HUDEP-2 (cell line): ENCODE measurements around the gene CD63.
A peak's percentile ranks its signal among the peaks of the same experiment; 100 is the strongest.

Experiments used
- DNase-seq, 76 experiments: peaks; one replicate each; lab custom pipeline; 2025; ENCODE audit not compliant: unreplicated experiment in 76 of 76; lab: John Stamatoyannopoulos, UW

Gene CD63

GRCh38 chr12:55723516-55724225 is 5.1 kb downstream of the CD63 start:
- no peak for DNase-seq

DNA sequence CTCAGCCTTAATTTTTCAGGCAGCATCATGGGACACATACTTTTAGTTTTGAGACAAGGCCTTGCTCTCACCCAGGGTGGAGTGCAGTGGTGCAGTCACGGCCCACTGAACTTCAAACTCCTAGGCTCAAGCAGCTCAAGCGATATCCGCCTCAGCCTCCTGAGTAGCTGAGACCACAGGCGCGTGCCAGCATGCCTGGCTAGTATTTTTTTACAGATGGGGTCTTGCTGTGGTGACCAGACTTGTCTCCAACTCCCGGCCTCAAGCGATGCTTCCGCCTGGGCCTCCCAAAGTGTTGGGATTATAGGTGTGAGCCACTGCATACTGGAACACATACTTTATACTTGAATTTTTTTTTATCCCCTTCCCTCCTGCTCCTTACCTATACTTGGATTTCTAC is 5.9 kb downstream of the CD63 start:
- no peak for DNase-seq

DNA sequence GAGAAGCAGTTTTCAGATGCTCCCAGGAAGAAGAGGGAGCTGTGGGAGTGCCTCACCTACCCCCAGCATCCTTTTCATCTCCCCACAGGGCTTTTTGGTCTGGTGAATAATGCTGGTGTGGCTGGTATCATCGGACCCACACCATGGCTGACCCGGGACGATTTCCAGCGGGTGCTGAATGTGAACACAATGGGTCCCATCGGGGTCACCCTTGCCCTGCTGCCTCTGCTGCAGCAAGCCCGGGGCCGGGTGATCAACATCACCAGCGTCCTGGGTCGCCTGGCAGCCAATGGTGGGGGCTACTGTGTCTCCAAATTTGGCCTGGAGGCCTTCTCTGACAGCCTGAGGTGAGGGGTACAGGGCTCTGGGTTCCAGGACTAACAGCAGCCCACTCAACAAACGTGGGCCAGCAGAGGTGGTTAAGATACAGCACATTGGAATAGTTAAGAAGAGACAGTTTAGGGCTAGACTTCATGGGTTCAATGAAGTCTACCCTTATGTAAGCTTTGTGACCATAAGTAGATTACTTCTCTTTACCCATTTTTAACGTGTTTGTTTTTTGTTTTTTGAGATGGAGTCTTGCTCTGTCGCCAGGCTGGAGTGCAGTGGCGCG is 7.1 kb downstream of the CD63 start:
- DNase-seq, result no peak

- peak in 15 of 76 experiments; percentile 3 to 58 (median 21) for DNase-seq
Measured at GRCh38 chr12:55720894-55721444, 7.8 kb downstream of the CD63 start.

- DNase-seq, result no peak
Measured at GRCh38 chr12:55720071-55720564, 8.7 kb downstream of the CD63 start, which contains the start of gene RDH5. Gene RDH5, plus strand, starts transcription at chr12:55720393. Its CDS starts 792 bp downstream, at chr12:55721185.

GRCh38 chr12:55719371-55719770 is 9.4 kb downstream of the CD63 start:
- DNase-seq, result no peak

DNA sequence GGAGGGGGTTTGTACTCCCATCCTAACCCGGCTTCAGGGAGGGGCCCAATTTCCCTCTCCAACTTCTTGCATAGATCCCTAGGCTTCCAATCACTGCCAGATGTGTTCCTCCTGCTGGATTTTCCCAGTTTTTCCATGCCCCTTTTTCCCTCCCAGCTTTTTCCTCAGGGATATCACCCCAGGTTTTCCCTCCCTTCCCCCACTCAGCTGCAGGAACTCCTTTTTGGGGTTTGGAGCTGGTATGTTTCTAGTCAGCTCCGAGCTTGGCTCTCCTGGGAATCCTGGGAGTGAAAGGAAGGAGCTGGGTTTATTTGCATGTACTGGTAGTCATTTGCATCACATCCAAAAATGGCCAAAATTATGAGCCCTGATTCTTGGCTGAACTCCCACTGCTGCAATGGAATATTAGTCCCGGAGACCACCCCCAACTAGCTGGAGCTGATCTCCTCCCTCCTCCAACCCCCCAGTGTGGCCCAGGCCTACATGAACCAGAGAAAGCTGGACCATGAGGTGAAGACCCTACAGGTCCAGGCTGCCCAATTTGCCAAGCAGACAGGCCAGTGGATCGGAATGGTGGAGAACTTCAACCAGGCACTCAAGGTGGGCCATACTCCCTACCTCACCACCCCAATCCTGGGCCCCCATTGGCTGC is 10.1 kb downstream of the CD63 start:
- no peak for DNase-seq

DNA sequence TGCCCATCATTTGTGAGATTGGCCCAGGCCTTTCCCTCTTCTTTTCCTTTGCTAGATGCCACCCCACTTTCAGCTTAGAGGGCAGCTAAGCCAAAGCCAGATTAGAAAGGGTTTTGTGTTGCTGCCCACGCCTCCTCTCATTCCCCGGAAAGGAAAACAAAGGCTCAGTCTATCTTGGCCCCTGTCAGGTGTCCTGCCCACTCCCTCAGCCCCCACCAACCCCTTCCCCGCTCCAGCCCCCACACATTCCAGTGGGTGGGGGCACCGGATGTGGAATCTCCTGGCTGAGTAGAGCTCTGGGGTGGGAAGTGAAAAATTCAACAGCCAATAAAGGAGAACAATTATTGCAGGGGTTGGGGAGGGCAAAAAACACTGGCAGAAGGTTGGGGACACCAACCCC is 10.8 kb downstream of the CD63 start:
- DNase-seq, result no peak

- peak in 11 of 76 experiments; percentile 3 to 34 (median 13) for DNase-seq
Measured at GRCh38 chr12:55717011-55718007, 11.5 kb downstream of the CD63 start.

DNA sequence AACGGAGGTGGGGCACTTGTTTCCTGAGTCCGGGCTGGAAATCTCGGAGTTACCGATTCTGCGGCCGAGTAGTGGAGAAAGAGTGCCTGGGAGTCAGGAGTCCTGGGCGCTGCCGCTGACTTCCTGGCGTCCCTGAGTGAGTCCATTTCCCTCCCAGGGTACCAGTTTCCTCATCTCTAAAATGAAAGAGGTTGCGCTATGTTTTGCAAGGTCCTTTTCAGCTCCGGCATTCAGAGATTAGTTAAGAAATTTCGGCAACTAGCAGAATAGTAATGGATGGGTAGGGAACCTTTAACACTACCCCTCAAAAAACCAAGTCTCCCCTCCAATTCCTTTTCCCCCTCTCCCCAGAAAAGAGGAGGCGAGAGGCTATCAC is 12.2 kb downstream of the CD63 start:
- no peak for DNase-seq

- peak in 74 of 76 experiments; percentile 40 to 91 (median 82) for DNase-seq
Measured at GRCh38 chr12:55715833-55716581, 12.8 kb downstream of the CD63 start, which contains the start of gene BLOC1S1. Gene BLOC1S1, plus strand, starts transcription at chr12:55716046. Its CDS starts 6 bp downstream, at chr12:55716052.

DNA sequence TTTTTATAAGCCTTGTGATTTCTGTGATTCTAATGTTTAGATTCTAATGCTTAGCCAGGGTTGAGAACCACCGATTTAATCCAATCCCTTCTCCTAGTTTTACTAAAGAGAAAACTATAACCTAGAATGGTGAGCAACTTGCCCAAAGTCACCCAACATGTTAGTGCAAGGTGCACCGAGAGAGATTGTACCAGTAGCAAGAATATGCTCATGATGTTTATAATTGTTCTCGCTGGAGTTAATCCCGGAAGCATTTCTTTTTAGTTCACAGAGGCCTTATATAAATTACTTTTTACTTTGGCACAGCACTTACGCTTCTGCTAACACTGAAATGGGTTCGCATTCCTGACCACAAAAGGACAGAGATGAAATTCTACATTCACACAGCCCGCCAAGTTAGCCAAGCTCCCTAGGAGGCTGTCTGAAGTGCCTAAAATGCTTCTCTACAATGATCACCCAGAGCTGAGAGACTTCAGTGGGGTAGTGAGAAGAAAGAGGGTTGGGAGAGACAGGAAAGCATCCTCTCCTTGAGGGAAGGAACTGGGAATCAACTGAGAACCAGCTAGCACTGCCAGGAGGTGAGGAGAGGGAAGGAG is 13.5 kb downstream of the CD63 start:
- no peak for DNase-seq

GRCh38 chr12:55713721-55714120 is 15.1 kb downstream of the CD63 start:
- DNase-seq, result no peak

DNA sequence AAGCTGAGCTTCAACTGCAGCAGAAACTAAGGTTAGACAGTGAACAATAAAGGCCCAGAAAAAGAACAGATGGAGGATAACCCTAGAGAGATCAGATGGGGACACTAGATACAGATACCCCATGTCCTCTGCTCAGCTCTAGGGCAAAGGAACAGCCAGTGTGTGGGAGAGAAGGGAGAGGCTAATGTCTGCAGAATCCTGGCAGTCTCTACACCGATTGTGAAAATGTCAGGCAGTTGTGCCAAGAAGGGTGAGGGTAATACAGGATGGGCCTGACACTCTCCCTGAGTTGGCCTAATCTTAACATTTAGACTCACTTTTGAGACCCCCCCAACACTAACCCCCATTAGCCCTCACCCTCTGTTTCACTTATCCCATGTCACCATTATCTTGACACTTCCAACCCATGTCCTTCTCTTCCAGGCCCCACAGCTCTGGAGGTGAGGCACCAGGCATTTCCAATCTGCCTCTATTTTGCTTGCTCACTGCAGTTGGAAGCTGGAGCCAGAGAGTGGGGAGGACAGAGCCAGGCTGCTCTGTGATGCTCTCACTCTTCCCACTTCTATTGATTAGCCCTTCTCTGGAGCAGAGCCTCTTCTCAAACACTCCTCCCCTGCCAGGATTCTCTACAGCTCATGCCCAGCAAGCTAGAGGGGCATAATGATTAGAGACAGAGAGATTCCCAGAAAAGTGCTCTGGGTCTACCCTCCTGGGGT is 16.0 kb downstream of the CD63 start:
- no peak for DNase-seq

- peak in 1 of 76 experiments; percentile 17 for DNase-seq
Measured at GRCh38 chr12:55711786-55712553, 16.8 kb downstream of the CD63 start.

DNA sequence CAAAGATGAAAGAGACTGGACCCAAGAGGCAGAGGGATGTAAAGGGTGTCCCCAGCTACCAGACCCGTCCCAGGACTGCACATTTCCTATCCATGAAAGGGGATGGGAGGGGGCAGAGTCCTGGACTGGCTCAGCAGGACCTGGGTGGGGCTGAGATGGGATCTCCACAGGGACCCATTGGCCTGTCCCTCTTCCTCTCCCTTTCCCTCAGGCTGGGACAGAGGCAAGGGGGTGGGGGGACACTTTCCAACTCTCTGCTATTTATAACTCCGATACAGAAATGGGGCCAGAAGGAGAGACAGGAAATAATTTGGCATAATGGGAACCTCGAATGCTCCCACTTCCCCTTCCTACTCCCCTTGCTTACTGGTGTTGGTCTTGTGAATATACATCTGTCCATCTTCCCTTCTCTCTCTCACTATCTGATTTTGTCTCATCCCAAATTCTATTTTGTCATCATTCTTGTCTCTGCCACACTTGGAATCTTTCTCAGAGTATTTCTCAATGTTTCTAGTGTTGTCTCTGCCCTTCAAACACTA is 20.0 kb downstream of the CD63 start:
- no peak for DNase-seq
